Measurements from ENCODE around the gene ASCL4. TPM values are rescaled to one million over a fixed set of nuclear protein-coding genes. Genes with fewer than 3 reads are reported as not detected.

The ASCL4 gene
- total and polyA plus RNA-seq, 2 of the 8 experiments (the other 6 are each of a cell fraction or from before 2014, with no cell fraction given) = not detected

DNA sequence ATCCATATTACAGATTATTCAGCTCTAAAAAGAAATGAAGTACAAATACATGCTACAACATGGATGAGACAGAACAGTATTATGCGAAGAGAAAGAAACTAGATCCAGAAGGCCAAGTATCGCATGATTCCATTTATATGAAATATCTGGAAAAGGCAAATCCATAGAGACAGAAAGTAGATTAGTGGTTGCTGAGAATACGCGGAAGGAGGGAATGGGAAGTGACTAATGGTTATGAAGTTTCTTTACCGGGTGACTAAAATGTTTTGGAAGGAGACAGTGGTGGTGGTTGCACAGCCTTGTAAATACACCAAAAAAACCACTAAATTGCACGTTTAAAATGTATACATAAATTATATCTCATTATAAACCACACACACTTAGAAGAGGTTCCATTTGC is 26.0 kb upstream of the ASCL4 start (continued):
- TF ChIP-seq, protein P1, sequence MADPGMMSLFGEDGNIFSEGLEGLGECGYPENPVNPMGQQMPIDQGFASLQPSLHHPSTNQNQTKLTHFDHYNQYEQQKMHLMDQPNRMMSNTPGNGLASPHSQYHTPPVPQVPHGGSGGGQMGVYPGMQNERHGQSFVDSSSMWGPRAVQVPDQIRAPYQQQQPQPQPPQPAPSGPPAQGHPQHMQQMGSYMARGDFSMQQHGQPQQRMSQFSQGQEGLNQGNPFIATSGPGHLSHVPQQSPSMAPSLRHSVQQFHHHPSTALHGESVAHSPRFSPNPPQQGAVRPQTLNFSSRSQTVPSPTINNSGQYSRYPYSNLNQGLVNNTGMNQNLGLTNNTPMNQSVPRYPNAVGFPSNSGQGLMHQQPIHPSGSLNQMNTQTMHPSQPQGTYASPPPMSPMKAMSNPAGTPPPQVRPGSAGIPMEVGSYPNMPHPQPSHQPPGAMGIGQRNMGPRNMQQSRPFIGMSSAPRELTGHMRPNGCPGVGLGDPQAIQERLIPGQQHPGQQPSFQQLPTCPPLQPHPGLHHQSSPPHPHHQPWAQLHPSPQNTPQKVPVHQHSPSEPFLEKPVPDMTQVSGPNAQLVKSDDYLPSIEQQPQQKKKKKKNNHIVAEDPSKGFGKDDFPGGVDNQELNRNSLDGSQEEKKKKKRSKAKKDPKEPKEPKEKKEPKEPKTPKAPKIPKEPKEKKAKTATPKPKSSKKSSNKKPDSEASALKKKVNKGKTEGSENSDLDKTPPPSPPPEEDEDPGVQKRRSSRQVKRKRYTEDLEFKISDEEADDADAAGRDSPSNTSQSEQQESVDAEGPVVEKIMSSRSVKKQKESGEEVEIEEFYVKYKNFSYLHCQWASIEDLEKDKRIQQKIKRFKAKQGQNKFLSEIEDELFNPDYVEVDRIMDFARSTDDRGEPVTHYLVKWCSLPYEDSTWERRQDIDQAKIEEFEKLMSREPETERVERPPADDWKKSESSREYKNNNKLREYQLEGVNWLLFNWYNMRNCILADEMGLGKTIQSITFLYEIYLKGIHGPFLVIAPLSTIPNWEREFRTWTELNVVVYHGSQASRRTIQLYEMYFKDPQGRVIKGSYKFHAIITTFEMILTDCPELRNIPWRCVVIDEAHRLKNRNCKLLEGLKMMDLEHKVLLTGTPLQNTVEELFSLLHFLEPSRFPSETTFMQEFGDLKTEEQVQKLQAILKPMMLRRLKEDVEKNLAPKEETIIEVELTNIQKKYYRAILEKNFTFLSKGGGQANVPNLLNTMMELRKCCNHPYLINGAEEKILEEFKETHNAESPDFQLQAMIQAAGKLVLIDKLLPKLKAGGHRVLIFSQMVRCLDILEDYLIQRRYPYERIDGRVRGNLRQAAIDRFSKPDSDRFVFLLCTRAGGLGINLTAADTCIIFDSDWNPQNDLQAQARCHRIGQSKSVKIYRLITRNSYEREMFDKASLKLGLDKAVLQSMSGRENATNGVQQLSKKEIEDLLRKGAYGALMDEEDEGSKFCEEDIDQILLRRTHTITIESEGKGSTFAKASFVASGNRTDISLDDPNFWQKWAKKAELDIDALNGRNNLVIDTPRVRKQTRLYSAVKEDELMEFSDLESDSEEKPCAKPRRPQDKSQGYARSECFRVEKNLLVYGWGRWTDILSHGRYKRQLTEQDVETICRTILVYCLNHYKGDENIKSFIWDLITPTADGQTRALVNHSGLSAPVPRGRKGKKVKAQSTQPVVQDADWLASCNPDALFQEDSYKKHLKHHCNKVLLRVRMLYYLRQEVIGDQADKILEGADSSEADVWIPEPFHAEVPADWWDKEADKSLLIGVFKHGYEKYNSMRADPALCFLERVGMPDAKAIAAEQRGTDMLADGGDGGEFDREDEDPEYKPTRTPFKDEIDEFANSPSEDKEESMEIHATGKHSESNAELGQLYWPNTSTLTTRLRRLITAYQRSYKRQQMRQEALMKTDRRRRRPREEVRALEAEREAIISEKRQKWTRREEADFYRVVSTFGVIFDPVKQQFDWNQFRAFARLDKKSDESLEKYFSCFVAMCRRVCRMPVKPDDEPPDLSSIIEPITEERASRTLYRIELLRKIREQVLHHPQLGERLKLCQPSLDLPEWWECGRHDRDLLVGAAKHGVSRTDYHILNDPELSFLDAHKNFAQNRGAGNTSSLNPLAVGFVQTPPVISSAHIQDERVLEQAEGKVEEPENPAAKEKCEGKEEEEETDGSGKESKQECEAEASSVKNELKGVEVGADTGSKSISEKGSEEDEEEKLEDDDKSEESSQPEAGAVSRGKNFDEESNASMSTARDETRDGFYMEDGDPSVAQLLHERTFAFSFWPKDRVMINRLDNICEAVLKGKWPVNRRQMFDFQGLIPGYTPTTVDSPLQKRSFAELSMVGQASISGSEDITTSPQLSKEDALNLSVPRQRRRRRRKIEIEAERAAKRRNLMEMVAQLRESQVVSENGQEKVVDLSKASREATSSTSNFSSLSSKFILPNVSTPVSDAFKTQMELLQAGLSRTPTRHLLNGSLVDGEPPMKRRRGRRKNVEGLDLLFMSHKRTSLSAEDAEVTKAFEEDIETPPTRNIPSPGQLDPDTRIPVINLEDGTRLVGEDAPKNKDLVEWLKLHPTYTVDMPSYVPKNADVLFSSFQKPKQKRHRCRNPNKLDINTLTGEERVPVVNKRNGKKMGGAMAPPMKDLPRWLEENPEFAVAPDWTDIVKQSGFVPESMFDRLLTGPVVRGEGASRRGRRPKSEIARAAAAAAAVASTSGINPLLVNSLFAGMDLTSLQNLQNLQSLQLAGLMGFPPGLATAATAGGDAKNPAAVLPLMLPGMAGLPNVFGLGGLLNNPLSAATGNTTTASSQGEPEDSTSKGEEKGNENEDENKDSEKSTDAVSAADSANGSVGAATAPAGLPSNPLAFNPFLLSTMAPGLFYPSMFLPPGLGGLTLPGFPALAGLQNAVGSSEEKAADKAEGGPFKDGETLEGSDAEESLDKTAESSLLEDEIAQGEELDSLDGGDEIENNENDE (IDR thresholded peaks at IDR 0.05; ENCODE audit: insufficient replicate concordance, low read length) = no peak
- TF ChIP-seq TAF7 (optimal IDR thresholded peaks at IDR 0.05; ENCODE audit: borderline replicate concordance, low read depth, low read length) (no peak), JUN (IDR thresholded peaks at IDR 0.05; ENCODE audit: low read depth, low read length) (no peak), SIRT6 (IDR thresholded peaks at IDR 0.05; ENCODE audit: low read length) (no peak), CTCF (IDR thresholded peaks at IDR 0.05; ENCODE audit: control extremely low read depth in 1 of 3, insufficient read depth in 1 of 3, low read depth in 1 of 3, low read length in 3 of 3) (no peak), FOSL1 (IDR thresholded peaks at IDR 0.05; ENCODE audit: insufficient read depth, low read depth, low read length) (no peak), GTF2F1 (IDR thresholded peaks at IDR 0.05; ENCODE audit: borderline replicate concordance, low read depth, low read length) (no peak)
- TF ChIP-seq, protein P2, sequence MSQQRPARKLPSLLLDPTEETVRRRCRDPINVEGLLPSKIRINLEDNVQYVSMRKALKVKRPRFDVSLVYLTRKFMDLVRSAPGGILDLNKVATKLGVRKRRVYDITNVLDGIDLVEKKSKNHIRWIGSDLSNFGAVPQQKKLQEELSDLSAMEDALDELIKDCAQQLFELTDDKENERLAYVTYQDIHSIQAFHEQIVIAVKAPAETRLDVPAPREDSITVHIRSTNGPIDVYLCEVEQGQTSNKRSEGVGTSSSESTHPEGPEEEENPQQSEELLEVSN (IDR thresholded peaks at IDR 0.05) = no peak

Measured in H1 (cell line).